Measurements from ENCODE around the gene B3GLCT.

Gene B3GLCT

GRCh38 chr13:31264151-31264550, 64.4 kb downstream of the B3GLCT start:
- in situ Hi-C loops (cut with HindIII; ENCODE audit: low sequenced_read_pairs) = no loop called here

GRCh38 chr13:31267126-31267784, 67.5 kb downstream of the B3GLCT start:
- in situ Hi-C loops (cut with HindIII; ENCODE audit: low sequenced_read_pairs) = no loop called here

DNA sequence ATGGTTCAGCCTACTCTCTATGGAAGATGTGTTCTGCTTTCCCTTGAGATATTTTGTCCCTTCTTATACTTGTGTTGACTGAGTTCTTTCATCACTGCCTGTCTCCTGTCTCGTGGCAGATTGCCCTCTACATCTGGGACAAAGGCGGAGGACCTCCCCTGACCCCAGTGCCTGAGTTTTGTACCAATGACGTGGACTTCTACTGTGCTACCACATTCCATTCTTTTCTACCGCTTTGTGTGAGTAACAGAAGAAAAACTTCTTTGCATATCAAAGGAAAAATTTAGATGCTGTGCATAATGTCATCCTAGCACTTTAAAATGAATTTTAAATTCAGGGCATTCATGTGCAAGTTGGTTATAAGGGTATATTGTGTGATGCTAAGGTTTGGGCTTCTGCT, 74.6 kb downstream of the B3GLCT start:
- in situ Hi-C loops (cut with HindIII; ENCODE audit: low sequenced_read_pairs) = no loop called here

- in situ Hi-C loops (cut with HindIII; ENCODE audit: low sequenced_read_pairs) = no loop called here
These were observed 76.6 kb downstream of the B3GLCT start for GRCh38 chr13:31276421-31276820.

DNA sequence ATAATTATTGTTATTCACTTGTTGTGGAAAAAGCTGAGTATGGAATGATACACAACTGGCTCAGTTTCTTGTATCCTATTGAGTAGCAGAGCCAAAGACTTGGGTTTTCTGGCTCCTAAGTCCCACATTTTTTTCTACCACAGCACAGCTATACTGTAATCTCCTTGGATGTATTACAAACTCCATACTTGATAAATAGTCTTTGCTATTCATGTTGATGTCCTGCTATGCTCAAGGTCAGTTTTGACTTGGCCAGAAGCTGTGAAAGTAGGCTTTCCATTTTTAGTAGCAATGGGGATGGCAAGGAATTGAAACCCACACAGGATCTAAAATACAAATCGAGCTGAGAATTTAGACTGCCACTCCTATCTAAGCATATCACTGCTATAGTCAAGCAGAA, 79.1 kb downstream of the B3GLCT start:
- in situ Hi-C loops (cut with HindIII; ENCODE audit: low sequenced_read_pairs) = no loop called here

- in situ Hi-C loops (cut with HindIII; ENCODE audit: low sequenced_read_pairs) = no loop called here
These were observed 83.1 kb downstream of the B3GLCT start for GRCh38 chr13:31282741-31283455.

DNA sequence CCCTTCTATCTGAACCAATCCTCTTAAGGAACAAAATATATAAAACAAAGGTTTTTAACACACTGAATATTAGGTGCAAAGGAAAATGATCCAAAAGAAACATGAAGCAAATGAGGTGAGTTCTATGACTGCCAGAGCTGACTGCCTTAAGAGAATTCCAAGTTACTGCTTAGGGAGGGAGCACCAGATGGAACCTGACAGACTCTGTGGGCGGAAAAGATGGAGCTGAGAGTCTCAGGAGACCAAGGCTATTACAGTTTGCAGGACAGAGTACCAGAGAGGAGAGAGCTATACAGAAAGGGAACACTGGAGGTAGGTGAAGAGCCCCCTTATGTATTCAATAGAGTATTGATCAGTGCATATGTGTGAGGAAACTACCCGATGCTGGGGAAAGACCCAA, 87.2 kb downstream of the B3GLCT start:
- in situ Hi-C loops (cut with HindIII; ENCODE audit: low sequenced_read_pairs) = no loop called here

DNA sequence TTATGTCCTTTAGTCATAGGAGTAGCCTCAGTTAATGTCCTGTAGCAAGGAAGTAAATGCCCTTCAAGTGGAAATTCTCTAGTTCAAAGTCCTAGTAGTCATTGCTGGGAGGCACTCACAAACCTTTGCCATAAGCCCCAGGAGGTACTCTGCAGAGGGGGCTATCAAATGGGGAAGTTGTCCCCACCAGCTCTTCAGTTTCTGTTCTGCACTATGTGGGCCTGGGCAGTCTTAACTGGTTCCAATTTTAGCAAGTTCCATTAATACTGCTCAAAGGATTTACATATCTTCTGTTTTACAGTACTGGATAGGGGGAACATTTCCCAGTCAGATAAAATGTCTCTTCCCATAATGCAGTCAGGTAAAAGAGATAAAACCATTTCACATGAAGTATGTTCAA, 101.3 kb downstream of the B3GLCT start:
- in situ Hi-C loops (cut with HindIII; ENCODE audit: low sequenced_read_pairs) = no loop called here

- in situ Hi-C loops (cut with HindIII; ENCODE audit: low sequenced_read_pairs) = no loop called here
These were observed 110.6 kb downstream of the B3GLCT start for GRCh38 chr13:31310356-31310755.

GRCh38 chr13:31310786-31311185, 111.0 kb downstream of the B3GLCT start:
- in situ Hi-C loops (cut with HindIII; ENCODE audit: low sequenced_read_pairs) = no loop called here

DNA sequence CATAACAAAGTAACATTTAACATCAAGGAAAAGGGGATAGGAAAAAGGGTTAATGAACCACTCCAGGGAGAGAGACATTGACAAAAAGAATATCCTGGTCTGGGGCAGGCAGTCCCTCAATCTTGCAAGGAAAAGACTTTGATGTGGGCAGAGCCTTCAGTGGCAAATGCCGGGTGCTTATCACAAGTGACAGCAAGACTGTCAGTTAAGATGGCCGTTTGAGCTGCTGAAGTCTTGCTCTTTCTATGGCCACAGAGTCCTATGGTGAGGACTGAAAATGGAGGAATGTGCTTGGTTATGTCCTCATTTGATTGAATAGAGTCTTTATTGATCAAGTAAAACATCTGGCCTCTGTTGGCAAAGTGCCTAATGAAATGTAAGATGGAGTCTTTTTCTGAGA, 112.1 kb downstream of the B3GLCT start:
- in situ Hi-C loops (cut with HindIII; ENCODE audit: low sequenced_read_pairs) = no loop called here

- in situ Hi-C loops (cut with HindIII; ENCODE audit: low sequenced_read_pairs) = no loop called here
These were observed 115.2 kb downstream of the B3GLCT start for GRCh38 chr13:31314961-31315360.

- in situ Hi-C loops (cut with HindIII; ENCODE audit: low sequenced_read_pairs) = no loop called here
These were observed 121.2 kb downstream of the B3GLCT start for GRCh38 chr13:31320946-31321345.

DNA sequence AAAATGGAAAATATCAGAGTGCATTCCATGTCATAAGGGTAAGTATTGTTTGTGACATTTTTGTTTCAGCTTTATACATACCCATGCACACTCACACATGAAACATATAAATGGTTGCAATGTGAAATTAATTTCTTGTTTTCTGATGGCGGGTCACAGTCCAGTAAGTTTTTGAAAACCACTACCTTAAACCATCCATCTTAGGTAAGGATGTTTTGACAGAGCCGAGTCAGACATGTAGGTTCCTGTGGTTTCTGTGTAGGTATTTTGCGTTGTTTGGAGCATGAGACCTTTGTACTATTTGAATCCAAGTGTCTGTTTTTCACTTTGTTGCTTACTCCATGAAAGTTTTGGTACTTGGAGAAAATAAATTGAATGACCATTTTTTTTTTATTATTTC, 121.7 kb downstream of the B3GLCT start:
- in situ Hi-C loops (cut with HindIII; ENCODE audit: low sequenced_read_pairs) = no loop called here

GRCh38 chr13:31322026-31322425, 122.3 kb downstream of the B3GLCT start:
- in situ Hi-C loops (cut with HindIII; ENCODE audit: low sequenced_read_pairs) = no loop called here

DNA sequence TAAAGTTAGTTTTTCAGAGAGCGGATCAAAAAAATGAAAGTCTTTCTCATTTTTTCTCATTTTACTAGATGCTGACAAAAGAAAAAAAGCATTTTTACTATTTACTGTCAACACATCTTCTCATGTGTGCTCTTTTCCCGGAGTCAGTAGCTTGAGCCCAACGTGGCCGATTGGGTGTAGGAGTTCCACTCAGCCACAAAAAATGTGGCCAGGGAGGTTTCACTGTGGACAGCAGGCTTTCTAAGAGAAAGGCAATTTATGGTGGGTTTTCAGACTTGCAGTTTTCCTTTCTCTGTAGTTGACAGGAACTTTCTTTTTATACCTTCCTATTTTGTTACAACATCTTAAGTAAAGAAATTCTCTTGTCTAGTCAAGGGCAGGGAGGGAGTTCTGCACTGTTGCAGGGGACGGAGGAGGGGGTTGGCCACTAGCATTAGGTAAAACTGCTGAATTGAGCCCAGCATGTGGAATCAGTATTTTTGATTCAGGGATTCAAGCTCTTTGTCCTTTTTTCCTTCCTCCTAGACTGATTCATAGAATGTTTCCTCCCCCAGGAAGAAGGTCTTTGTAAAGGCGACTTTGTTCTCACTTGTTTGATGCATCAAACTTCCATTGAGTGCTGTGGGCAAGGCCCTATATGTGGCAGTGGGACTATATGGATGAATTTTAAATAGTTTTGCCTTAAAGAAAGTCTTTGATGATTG, 123.1 kb downstream of the B3GLCT start:
- in situ Hi-C loops (cut with HindIII; ENCODE audit: low sequenced_read_pairs) = no loop called here

- in situ Hi-C loops (cut with HindIII; ENCODE audit: low sequenced_read_pairs) = no loop called here
These were observed 127.5 kb downstream of the B3GLCT start for GRCh38 chr13:31327182-31327860.

GRCh38 chr13:31328549-31329235, 128.9 kb downstream of the B3GLCT start:
- in situ Hi-C loops (cut with HindIII; ENCODE audit: low sequenced_read_pairs) = no loop called here

DNA sequence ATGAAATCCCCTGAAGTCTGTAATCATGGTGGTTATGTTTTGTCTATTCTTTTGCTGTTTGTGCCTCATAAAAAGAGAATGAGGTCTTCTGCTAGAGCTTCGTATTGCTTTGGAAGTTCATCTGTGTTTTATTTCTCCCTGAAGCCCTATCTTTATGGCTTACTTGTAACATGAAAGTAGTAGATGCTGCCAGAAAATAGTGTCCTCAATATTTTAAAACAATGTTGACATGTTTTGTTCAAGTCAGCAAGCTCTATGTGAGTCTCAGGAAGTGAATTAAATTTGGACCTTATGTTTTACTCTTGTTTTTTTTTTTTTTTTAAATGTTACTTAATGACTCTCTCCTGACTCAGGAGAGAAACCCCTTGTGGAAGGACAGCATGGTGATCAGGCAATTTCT, 130.5 kb downstream of the B3GLCT start:
- in situ Hi-C loops (cut with HindIII; ENCODE audit: low sequenced_read_pairs) = no loop called here

DNA sequence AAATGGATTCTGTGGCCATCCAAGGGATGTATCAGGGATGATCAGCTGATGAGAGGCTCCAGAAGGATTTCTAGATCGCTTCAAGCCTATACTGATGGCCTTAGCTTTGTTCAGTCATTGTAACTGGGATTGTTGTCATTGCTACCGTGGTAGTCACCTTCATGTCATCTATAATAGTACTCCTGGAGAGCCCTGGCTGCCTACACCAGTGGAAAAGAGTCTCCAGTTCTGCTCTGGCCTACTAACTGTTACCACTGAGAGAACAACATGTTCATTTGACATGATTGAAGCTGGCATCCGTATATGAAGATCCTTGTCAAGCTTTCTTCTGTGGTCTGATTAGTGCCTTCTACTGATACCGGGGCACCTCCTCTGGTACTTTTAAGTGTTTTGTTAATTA, 131.3 kb downstream of the B3GLCT start:
- in situ Hi-C loops (cut with HindIII; ENCODE audit: low sequenced_read_pairs) = no loop called here

GRCh38 chr13:31334547-31334946, 134.8 kb downstream of the B3GLCT start:
- in situ Hi-C loops (cut with HindIII; ENCODE audit: low sequenced_read_pairs) = no loop called here

Measured in DLD1 (cell line).